ENCODE results near the gene STN1.

- TF ChIP-seq POLR2A (IDR thresholded peaks at IDR 0.05; ENCODE audit: low read length) (no peak), GATA1 (IDR thresholded peaks at IDR 0.05; ENCODE audit: low read depth, low read length) (no peak)
Observed at GRCh38 chr10:103892181-103892580, 25.8 kb downstream of the STN1 start.

Data from erythroblast (primary cell).